ENCODE results near the gene PROK2.

PROK2 gene

DNA sequence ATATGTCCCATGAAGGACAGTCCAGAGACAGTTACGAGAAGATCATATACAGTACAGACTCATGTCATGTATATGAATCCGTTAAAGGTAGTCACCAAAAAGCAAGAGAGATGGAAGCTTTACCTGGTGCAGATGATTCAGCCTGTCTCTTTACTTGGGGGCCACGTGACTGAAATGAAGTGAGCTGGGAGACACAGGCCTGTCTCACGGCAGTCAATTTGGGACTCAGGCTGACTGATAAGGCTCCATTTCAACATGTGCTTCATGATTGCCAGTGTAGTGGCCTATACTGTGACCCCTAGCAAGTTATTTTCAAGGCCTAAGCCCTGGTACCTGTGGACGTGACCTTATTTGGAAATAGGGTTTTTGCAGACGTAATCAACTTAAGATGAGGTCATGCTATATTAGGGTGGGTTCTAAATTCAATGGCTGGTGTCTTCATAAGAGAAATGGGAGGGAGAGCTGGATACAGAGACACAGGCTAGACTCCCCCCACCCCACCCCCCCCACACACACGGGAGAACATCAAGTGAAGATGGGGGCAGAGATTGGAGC, 3.0 kb upstream of the PROK2 start:
- peaks cover 12% of the 10 kb centered on the region for H3K4me1 ChIP-seq (ENCODE audit: control insufficient read depth, insufficient read depth, low read length)
- no peaks in the 10 kb centered on the region for H3K36me3 ChIP-seq (ENCODE audit: control insufficient read depth in 2 of 2, insufficient read depth in 2 of 2, low read length in 2 of 2)
- no peaks in the 10 kb centered on the region for H3K9me3 ChIP-seq (ENCODE audit: control insufficient read depth in 2 of 2, low read length in 2 of 2)
- no peak overlapping the region for H3K9ac ChIP-seq (ENCODE audit: low read length in 2 of 2)
- H3K27me3 ChIP-seq (ENCODE audit: control insufficient read depth in 1 of 2, insufficient read depth in 2 of 2, low read length in 2 of 2): peaks cover 30 to 35% of the 10 kb centered on the region in 2 donors
- no peak overlapping the region for H3K4me3 ChIP-seq (ENCODE audit: low read length in 2 of 2)
- H3K27ac ChIP-seq (ENCODE audit: low read length): no peak overlapping the region

DNA sequence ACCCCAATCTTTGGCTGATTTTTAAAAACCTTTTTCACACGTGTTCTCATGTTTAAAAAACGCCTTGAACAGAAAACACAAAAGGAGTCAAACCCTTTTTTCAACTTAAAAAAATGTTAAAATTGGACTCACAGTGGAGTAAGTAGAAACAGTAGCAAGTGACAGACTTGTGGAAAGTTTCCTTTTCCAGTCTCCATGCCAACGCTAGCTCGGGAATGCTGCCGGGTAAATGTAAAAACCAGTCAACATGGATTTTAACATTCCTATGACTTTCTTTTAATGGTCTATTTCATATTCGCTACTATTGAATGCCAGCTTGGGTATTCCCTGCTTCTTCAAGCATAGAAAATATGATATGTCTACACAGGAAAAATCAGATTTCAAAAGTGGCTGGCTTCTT, 1.6 kb upstream of the PROK2 start:
- H3K4me1 ChIP-seq (ENCODE audit: control insufficient read depth, insufficient read depth, low read length): peaks cover 12% of the 10 kb centered on the region
- no peak overlapping the region for H3K4me3 ChIP-seq (ENCODE audit: low read length in 2 of 2)
- no peaks in the 10 kb centered on the region for H3K36me3 ChIP-seq (ENCODE audit: control insufficient read depth in 2 of 2, insufficient read depth in 2 of 2, low read length in 2 of 2)
- peaks cover 31 to 48% of the 10 kb centered on the region in 2 donors for H3K27me3 ChIP-seq (ENCODE audit: control insufficient read depth in 1 of 2, insufficient read depth in 2 of 2, low read length in 2 of 2)
- no peaks in the 10 kb centered on the region for H3K9me3 ChIP-seq (ENCODE audit: control insufficient read depth in 2 of 2, low read length in 2 of 2)
- no peak overlapping the region for H3K27ac ChIP-seq (ENCODE audit: low read length)
- H3K9ac ChIP-seq (ENCODE audit: low read length in 2 of 2): no peak overlapping the region

DNA sequence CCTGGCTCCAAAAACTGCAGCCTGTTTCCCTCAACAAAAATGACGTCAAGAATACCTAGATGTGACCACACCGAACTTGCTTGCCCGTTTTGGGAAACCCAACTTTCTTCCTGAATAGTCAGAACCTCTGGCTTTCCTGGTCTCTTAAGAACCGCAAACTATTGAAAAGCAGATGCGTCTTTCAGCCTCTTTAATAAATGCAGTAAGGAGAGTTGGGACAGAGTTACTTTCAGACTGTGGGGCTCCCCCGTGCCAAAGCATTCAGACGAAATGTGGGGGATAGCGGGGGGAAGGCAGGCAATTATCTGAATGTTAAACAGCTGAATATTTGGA, 1.2 kb upstream of the PROK2 start:
- H3K27ac ChIP-seq (ENCODE audit: low read length): no peak overlapping the region
- no peak overlapping the region for H3K9ac ChIP-seq (ENCODE audit: low read length in 2 of 2)
- peaks cover 12% of the 10 kb centered on the region for H3K4me1 ChIP-seq (ENCODE audit: control insufficient read depth, insufficient read depth, low read length)
- no peak overlapping the region for H3K4me3 ChIP-seq (ENCODE audit: low read length in 2 of 2)
- no peaks in the 10 kb centered on the region for H3K36me3 ChIP-seq (ENCODE audit: control insufficient read depth in 2 of 2, insufficient read depth in 2 of 2, low read length in 2 of 2)
- H3K27me3 ChIP-seq (ENCODE audit: control insufficient read depth in 1 of 2, insufficient read depth in 2 of 2, low read length in 2 of 2): peaks cover 34 to 52% of the 10 kb centered on the region in 2 donors
- H3K9me3 ChIP-seq (ENCODE audit: control insufficient read depth in 2 of 2, low read length in 2 of 2): no peaks in the 10 kb centered on the region

DNA sequence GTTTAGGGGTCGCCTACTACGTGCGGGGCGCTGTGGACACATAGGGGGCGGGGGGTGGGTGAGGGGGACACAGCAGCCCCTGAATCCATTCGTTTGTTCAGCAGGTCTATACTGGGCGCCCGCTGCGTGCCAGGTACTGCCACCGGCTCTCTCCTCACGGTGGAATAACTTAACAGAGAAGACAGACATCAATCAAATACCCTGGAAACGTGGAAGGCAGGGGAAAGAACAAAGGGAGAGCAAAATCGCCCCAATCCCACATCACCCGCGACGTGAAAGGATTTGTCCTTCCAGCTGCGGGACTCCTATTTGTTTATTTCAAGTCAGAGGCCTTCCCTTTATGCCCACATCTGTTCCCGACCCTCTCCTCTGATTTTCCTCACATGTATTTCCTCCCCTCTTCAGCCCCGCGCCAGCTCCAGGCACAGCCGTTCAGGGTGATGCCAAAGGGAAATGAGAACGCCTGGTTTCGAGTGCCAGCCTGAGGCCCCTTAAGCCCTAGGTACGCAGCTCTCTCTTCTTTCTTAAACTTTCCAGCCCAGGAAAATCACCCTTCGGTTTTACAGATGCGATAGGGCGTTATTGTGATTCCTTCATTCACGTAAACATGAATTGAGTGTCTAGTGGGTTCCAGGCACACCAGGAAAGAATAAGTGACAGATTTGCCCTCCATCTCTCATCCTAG, 726 bp upstream of the PROK2 start:
- Histone ChIP-seq H3K9me3 (ENCODE audit: control insufficient read depth in 2 of 2, low read length in 2 of 2) (no peaks in the 10 kb centered on the region), H3K9ac (ENCODE audit: low read length in 2 of 2) (no peak overlapping the region), H3K36me3 (ENCODE audit: control insufficient read depth in 2 of 2, insufficient read depth in 2 of 2, low read length in 2 of 2) (no peaks in the 10 kb centered on the region), H3K27me3 (ENCODE audit: control insufficient read depth in 1 of 2, insufficient read depth in 2 of 2, low read length in 2 of 2) (peaks cover 35 to 54% of the 10 kb centered on the region in 2 donors), H3K4me1 (ENCODE audit: control insufficient read depth, insufficient read depth, low read length) (peaks cover 12% of the 10 kb centered on the region), H3K4me3 (ENCODE audit: low read length in 2 of 2) (peak overlapping the region in 1 of 2 donors; percentile 50), H3K27ac (ENCODE audit: low read length) (no peak overlapping the region)

DNA sequence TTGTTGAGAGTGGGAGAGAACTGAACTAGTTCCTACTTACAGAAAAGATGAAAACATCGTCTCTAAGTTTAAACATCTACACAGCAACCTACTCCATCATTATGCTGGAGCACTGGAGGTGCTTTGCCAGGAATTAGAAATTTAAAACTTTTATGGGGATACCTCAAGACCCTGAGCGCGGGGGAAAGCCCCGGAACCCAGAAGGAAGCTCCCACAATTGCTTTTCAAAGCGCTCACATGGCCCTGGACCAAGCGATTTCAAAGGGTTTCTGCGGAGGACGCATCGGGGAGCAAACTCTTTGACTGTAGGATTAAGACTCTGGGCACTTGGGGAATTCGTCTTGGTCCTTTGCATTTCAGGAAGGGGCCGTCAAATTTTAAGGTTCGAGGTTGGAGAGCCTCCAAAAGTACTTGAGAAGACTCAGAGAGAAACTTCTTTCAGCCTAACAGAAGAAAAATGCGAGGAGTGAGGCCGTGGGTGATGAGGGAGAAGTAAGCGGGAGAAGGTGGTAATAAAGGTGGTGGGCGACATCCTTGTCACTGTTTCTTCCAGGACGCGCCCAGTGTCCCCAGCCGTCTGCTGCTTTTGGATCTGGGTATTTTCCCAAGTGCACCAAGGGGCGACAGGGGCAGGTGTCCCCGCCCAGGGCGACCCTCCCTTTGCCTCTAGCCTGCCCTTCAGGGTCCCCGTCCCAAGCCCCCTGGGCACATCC, 591 bp downstream of the PROK2 start:
- Histone ChIP-seq H3K36me3 (ENCODE audit: control insufficient read depth in 2 of 2, insufficient read depth in 2 of 2, low read length in 2 of 2) (no peaks in the 10 kb centered on the region), H3K27me3 (ENCODE audit: control insufficient read depth in 1 of 2, insufficient read depth in 2 of 2, low read length in 2 of 2) (peaks cover 45 to 63% of the 10 kb centered on the region in 2 donors), H3K27ac (ENCODE audit: low read length) (no peak overlapping the region), H3K4me1 (ENCODE audit: control insufficient read depth, insufficient read depth, low read length) (peaks cover 12% of the 10 kb centered on the region), H3K4me3 (ENCODE audit: low read length in 2 of 2) (peak overlapping the region in 1 of 2 donors; percentile 50), H3K9ac (ENCODE audit: low read length in 2 of 2) (no peak overlapping the region), H3K9me3 (ENCODE audit: control insufficient read depth in 2 of 2, low read length in 2 of 2) (no peaks in the 10 kb centered on the region)

DNA sequence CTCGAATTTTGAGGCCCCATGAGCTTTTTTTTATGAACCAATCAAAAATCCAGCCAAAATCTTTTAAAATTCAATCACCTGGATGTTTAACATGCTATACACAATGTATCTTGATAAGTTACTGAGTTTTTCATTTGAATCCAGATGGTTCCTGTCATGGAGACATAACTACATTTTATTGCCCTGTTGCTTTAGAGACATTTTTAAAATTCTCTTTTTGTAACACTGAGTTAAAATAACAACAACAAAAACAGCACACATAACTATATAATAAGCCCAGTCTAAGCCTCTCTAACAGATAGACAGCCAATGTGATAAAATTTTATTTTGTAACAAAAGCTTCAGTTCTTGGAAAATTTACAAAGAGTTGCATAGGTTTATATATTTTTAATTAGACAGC, 1.8 kb downstream of the PROK2 start:
- H3K9me3 ChIP-seq (ENCODE audit: control insufficient read depth in 2 of 2, low read length in 2 of 2): no peaks in the 10 kb centered on the region
- H3K36me3 ChIP-seq (ENCODE audit: control insufficient read depth in 2 of 2, insufficient read depth in 2 of 2, low read length in 2 of 2): no peaks in the 10 kb centered on the region
- H3K4me1 ChIP-seq (ENCODE audit: control insufficient read depth, insufficient read depth, low read length): peaks cover 12% of the 10 kb centered on the region
- H3K4me3 ChIP-seq (ENCODE audit: low read length in 2 of 2): no peak overlapping the region
- H3K27ac ChIP-seq (ENCODE audit: low read length): no peak overlapping the region
- H3K9ac ChIP-seq (ENCODE audit: low read length in 2 of 2): no peak overlapping the region
- H3K27me3 ChIP-seq (ENCODE audit: control insufficient read depth in 1 of 2, insufficient read depth in 2 of 2, low read length in 2 of 2): peaks cover 50 to 70% of the 10 kb centered on the region in 2 donors

DNA sequence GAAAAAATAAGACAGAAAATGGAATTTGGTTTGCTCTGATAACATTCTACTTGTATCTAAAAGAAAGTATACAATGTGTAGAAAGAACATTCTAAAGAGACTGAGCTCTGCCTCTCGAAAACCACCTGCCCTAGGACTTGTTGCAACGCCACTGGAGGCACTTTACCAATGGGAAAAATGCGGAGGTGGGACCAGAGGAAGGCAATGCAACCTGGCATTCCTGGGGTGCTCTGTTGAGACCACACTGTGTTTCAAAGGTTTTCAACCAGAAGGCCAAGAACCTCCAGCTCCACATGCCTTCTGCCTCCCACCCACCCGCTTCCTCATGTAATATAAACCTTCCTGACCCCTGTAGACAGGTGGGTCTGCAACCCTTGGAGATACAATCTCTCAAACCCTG, 4.5 kb downstream of the PROK2 start:
- Histone ChIP-seq H3K27ac (ENCODE audit: low read length) (no peak overlapping the region), H3K9ac (ENCODE audit: low read length in 2 of 2) (no peak overlapping the region), H3K9me3 (ENCODE audit: control insufficient read depth in 2 of 2, low read length in 2 of 2) (no peaks in the 10 kb centered on the region), H3K4me3 (ENCODE audit: low read length in 2 of 2) (no peak overlapping the region), H3K4me1 (ENCODE audit: control insufficient read depth, insufficient read depth, low read length) (peaks cover 12% of the 10 kb centered on the region), H3K36me3 (ENCODE audit: control insufficient read depth in 2 of 2, insufficient read depth in 2 of 2, low read length in 2 of 2) (no peaks in the 10 kb centered on the region), H3K27me3 (ENCODE audit: control insufficient read depth in 1 of 2, insufficient read depth in 2 of 2, low read length in 2 of 2) (peaks cover 34 to 57% of the 10 kb centered on the region in 2 donors)

DNA sequence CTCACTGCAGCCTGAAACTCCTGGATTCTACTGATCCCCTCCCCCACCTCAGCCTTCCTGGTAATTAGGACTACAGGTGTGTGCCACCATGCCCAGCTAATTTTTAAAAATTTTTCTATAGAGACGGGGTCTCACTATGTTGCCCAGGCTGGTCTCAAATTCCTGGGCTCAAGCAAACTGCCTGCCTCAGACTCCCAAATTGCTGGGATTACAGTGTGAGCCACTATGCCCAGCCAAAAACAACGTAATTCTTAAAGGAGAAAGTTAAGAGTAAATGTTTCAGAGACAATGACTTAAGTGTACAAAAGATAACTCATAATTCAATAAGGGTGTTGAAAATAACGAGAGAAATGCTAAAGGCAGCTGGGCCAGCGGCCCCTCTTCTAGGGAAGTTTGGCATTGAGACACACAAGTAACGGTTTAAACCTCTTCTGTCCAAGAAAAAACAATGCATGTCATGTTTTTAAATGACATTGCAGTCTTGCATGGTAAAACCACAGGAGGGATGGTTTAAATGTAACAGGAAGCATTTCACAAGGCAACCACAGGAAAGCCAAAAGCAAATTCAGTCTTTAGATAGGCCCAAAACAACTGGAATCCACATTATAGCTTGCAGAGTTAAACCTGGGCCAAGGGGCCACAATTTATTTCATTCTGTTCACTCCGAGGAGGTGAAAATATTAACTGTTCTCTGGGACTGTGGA, 5.1 kb downstream of the PROK2 start:
- Histone ChIP-seq H3K27ac (ENCODE audit: low read length) (no peak overlapping the region), H3K27me3 (ENCODE audit: control insufficient read depth in 1 of 2, insufficient read depth in 2 of 2, low read length in 2 of 2) (peaks cover 34 to 52% of the 10 kb centered on the region in 2 donors), H3K9me3 (ENCODE audit: control insufficient read depth in 2 of 2, low read length in 2 of 2) (no peaks in the 10 kb centered on the region), H3K4me3 (ENCODE audit: low read length in 2 of 2) (no peak overlapping the region), H3K4me1 (ENCODE audit: control insufficient read depth, insufficient read depth, low read length) (peaks cover 6% of the 10 kb centered on the region), H3K9ac (ENCODE audit: low read length in 2 of 2) (no peak overlapping the region), H3K36me3 (ENCODE audit: control insufficient read depth in 2 of 2, insufficient read depth in 2 of 2, low read length in 2 of 2) (no peaks in the 10 kb centered on the region)

DNA sequence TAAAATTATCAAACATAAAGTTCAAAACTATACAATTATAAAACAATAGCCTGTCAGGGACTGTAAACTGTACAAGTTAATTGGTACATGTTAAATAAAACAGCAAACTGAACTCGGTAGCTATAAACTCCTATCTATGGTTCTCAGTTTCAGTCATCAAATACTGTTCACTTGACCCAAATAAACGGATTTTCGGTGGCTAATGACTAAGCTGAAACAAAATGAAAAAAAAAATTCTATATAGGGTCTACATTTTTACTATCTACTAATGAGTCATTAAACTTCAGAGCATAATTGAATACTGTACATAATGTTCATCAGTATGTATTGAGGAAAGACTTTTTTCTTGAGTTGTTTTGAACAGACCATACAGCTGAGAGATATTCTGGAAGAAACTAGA, 6.6 kb downstream of the PROK2 start:
- no peaks in the 10 kb centered on the region for H3K9me3 ChIP-seq (ENCODE audit: control insufficient read depth in 2 of 2, low read length in 2 of 2)
- no peaks in the 10 kb centered on the region for H3K36me3 ChIP-seq (ENCODE audit: control insufficient read depth in 2 of 2, insufficient read depth in 2 of 2, low read length in 2 of 2)
- H3K27ac ChIP-seq (ENCODE audit: low read length): no peak overlapping the region
- H3K4me3 ChIP-seq (ENCODE audit: low read length in 2 of 2): no peak overlapping the region
- H3K27me3 ChIP-seq (ENCODE audit: control insufficient read depth in 1 of 2, insufficient read depth in 2 of 2, low read length in 2 of 2): peaks cover 25 to 39% of the 10 kb centered on the region in 2 donors
- no peaks in the 10 kb centered on the region for H3K4me1 ChIP-seq (ENCODE audit: control insufficient read depth, insufficient read depth, low read length)
- no peak overlapping the region for H3K9ac ChIP-seq (ENCODE audit: low read length in 2 of 2)

DNA sequence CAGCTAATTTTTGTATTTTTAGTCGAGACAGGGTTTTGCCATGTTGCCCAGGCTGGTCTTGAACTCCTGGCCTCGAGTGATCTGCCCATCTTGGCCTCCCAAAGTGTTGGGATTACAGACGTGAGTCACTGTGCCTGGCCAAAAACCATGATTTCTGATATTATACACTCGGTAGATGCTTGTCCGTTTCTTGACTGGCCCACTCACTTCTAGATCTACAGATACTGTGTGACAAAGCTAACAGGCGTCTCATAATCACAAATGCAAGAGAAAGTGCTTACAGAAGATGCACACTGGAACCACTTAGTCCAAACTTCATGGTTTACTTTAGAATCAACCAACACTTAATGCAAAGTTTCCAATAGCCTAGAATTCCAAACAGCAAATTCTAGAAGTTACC, 8.4 kb downstream of the PROK2 start:
- Histone ChIP-seq H3K9me3 (ENCODE audit: control insufficient read depth in 2 of 2, low read length in 2 of 2) (no peaks in the 10 kb centered on the region), H3K27me3 (ENCODE audit: control insufficient read depth in 1 of 2, insufficient read depth in 2 of 2, low read length in 2 of 2) (peaks cover 19 to 22% of the 10 kb centered on the region in 2 donors), H3K4me3 (ENCODE audit: low read length in 2 of 2) (no peak overlapping the region)

More for the DNA sequence above, 8.4 kb downstream of the PROK2 start:
- Histone ChIP-seq H3K27ac (ENCODE audit: low read length) (no peak overlapping the region), H3K36me3 (ENCODE audit: control insufficient read depth in 2 of 2, insufficient read depth in 2 of 2, low read length in 2 of 2) (no peaks in the 10 kb centered on the region), H3K9ac (ENCODE audit: low read length in 2 of 2) (no peak overlapping the region), H3K4me1 (ENCODE audit: control insufficient read depth, insufficient read depth, low read length) (no peaks in the 10 kb centered on the region)

All from stomach smooth muscle (tissue), 2 donors.